GM18511 (cell line): ENCODE results near the gene FRA10AC1.

ENCODE experiments used
- ATAC-seq: cut with Tn5 transposase; IDR thresholded peaks from one replicate; pipeline ENCODE4 v1.9.1; 2021; ENCODE audit warnings: mild to moderate bottlenecking, moderate library complexity; ENCODE audit not compliant: unreplicated experiment

FRA10AC1 gene, protein sequence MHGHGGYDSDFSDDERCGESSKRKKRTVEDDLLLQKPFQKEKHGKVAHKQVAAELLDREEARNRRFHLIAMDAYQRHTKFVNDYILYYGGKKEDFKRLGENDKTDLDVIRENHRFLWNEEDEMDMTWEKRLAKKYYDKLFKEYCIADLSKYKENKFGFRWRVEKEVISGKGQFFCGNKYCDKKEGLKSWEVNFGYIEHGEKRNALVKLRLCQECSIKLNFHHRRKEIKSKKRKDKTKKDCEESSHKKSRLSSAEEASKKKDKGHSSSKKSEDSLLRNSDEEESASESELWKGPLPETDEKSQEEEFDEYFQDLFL

DNA sequence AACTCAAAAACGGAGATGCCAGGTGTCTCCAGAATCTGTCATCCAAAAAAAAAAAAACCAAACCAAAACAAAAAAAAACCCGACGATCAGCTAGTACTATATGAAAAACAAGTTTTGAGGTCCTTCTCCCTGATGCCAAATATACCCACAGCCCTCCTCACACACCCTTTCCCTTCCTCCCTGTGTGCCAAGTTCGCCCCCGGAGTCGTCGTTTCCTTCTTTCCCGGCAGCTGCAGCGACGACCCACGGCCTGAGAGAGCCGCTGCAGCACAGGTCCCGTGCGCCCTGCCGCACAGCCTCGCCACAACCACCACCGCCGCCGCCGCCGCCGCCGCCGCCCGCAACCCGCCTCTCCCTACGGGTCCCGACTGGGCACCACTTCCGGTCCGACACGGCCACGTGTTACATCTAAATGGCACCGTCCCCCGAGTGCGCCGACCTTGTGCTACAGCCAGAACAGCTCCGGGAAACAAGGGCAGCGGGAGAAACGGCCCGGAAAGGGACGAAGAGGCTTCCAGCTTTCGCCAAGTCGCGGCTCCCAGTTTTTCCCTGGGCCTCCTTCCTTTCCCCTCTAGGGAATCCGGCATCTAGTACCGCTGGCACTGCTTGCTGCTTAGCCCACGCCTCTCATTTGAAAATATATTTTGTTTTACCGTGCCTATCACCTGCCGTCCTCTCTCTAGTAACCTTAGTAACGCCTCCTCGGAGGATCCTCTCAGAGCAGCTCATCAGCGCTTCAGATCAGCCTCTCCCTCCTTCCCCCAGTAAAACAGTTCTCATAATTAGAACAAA lies at the start of gene FRA10AC1:
Gene FRA10AC1, minus strand, starts transcription at position 383 of the 792 bp plus-strand sequence. CDS start 2,486 bp downstream, outside the sequence.
- ATAC-seq, result peak; percentile 89

DNA sequence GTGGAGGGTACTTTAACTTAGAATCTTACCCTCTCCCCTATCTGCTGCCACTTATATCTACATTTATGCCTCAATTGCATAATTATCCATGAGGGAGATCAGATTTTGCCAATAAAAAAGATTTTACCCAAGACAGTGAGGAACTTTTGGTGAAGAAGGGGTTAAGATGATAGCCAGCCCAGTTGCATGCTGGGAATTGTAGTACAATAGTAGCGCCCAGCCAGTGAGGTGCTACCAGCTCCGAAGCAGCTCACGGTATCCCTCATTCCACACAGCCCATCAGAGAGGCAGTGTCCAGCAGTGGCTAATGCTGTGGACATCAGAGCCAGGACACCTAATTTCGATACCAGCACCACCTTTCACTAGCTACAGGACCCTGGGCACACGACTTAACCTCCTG lies 49.4 kb upstream of the FRA10AC1 start:
- no peak for ATAC-seq

DNA sequence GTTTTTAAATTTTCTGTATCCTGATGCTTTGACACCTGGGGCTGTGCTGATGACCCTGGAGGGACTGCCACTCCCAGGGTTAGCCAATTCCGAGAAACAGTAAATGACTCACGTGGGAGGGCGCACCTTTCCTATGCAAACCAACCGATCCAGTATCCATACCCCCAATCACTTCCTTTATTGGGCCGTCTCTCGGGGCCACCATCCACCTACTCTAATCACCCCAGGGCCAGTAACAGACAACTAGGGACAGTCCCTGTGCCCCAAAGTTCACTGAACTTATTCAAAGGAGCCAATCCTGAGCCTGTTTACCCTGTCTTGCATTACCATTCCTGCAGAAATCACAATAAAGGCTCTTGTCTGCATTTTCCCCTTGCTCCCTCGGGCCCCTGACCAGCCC lies 48.7 kb upstream of the FRA10AC1 start:
- ATAC-seq, result no peak

DNA sequence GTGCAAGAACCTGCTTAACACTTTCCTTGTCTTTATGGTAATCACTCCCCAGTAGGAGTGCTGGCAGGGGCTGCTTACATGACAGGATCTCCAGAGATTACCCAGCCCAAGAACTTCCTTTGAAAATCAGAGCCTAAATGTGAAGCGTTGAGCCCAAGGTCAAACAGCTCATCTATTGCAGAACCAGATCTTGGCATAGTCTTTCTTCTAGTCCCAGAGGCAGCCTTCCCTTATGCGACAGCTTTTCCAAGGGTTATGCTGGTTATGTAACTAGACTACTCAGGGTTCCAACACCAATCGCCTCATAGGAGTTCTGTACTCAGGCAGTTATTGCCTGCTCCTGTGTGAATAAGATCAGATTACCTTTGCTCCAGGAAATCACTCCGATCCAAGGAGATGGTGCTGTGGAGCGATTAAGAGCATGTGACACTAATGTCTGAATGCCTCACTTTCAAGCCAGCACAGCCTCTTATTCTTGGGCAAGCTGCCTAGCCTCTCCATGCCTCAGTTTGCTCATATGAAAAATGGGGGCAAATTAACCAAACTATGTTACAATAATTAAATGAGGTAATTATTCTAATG lies 46.9 kb upstream of the FRA10AC1 start:
- no peak for ATAC-seq

DNA sequence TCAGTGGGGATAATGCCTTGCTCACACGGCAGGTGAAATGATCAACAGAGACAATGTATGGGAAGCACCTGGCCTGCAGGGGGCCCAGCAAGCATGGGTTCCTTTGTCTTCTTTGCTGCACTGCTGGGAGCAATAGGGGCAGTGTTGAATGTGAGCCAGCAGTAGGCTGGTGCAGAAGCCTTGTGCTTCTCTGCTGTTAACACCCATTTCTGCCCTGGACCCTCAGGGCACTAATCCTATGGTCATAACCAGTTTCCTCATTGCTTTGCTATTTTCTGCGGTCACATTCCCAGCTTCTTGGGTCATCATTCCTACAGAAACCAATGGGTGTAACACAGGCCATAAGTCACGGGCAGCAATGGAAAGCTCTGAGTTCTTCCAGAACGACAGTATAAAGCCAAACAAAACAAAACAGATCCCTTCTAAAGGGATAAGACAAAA lies 44.5 kb upstream of the FRA10AC1 start:
- ATAC-seq, result no peak

DNA sequence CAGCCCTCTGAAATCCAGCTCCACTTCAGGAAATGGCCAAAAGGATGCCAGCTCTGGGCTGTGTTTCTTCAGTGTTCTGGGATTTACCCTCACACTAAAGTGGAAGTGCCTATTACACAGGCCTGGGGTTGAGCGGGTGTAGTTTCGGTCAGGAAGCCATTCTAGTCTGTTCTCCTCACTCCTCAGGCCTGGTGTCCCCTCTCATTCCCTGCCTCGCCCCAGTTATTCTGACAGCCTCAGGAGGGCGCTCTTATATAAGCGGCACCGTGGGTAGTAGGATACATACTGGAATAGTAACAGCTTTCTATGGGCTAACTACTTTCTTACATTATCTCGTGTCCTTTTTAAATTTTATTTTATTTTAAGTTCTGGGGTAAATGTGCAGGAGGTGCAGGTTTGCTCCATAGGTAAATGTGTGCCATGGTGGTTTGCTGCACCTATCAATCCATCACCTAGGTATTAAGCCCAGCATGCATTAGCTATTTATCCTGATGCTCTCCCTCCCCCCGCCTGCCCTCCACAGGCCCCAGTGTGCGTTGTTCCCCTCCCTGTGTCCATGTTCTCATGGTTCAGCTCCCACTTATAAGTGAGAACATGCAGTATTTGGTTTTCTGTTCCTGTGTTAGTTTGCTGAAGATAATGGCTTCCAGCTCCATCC lies 43.1 kb upstream of the FRA10AC1 start:
- ATAC-seq, result no peak

DNA sequence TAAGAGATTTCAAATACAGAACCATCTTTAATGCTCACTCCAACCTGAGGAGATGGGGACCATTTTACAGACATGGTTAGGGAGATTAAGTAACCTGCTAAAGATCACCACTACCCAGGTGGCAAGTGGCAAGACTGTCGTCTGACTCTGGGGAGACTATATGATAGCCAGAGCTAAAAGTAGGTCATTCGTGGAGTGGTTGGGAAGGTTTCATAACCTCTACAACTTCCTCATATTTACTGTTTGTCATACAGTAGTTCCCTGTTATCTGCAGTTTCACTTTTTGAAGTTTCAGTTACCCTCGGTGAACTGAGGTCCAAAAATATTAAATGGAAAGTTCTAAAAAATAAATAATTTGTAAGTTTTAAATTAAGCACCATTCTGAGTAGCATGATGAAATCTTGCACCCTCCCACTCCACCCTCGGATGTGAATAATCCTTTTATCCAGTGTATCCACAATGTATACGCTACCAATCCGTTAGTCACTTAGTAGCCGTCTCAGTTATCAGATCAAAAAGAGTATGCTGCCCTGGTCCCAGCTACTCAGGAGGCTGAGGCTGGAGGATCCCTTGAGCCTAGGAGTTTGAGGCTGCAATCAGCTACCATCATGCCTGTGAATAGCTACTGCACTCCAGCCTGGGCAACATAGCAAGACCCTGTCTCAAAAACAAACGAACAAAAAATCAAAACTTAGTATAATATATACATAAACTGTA lies 40.4 kb upstream of the FRA10AC1 start:
- peak; percentile 95 for ATAC-seq

DNA sequence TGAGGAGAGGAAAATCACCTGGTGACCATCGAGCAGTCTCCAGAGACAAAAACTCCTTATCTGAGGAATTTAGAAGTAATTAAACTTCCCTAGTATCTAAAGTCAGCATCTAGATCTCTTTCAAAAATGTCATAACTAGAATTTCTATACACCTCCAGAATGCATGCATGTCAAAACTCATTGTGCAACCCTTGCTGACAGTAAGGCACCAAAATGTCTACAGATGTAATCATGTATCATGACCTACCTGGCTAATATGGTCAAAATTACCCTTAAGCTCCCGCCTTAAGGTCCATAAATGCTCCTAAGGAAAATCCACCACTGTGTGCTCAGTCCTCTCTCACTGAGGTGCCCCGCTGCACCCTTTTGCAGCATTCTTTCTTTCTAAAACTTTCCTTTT lies 39.0 kb upstream of the FRA10AC1 start:
- ATAC-seq, result no peak

DNA sequence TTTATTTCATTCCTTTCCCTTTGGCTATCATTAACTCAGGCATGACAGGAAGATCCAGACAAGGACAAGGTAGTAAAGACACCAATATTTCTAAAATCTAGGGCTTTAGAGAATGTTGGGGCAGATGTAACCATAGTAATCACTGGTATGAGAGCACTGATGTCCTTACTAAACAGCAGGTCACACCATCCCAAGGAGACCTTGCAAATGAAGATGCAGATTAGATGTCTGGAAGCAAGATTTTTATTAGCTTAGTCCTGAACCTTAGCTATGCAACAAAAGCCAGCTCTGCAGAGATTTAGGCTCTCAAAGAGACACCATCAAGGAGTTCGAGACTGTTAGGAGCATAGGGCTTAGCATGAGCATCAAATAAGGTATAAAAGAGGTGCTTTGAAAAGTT lies 23.6 kb upstream of the FRA10AC1 start:
- no peak for ATAC-seq

DNA sequence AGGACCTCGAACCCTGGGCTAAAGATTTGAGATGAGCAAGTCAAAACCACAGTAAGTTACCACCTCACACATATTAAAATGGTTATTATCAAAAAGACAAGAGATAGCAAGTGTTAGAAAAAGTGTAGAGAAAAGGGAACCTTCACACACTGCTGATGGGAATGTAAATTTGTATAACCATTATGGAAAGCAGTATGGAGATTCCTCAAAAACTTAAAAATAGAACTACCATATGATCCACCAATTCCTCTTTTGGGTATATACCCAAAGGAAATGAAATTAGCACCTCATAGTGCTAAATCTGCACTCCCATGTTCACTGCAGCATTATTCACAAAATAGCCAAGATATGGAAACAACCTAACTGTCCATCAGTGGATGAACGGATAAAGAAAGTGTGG lies 20.8 kb upstream of the FRA10AC1 start:
- ATAC-seq, result no peak

DNA sequence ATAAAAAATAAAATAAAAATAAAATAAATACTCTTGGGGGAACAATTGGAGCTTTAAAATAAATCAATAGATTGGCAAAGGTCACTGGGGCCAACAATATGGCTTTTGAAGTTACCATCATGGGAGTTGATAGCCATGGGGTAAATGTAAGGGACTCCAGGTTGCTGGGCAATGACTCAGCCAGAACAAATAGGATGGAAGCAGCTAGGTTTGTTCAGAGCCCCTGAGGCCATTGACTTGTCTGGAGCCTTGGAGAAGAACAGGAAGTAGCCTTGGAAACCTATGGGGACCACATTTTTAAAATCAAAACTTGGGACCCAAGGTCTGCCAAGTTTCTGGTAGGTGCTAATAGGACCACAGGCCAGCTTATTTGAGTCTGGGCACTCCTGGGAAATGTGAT lies 20.2 kb upstream of the FRA10AC1 start:
- no peak for ATAC-seq

DNA sequence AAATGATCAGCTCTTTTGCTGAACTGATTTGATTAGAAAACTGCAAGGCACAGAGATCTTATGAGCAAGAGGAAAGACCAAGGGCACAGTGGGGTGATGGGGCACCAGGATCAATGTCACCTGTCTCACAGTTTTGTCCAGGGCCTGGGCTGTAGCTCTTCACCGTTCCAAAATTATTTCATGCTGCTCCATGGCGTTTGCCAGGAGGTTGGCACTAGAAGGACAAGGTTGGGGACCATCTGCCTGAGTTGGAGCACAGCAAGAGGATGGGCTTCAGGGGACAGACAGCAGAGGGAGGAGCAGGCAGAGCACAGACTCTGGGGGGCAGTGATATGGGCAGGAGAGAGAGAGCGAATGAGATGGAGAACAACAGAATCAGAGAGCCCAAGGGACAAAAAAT lies 17.5 kb upstream of the FRA10AC1 start:
- no peak for ATAC-seq

DNA sequence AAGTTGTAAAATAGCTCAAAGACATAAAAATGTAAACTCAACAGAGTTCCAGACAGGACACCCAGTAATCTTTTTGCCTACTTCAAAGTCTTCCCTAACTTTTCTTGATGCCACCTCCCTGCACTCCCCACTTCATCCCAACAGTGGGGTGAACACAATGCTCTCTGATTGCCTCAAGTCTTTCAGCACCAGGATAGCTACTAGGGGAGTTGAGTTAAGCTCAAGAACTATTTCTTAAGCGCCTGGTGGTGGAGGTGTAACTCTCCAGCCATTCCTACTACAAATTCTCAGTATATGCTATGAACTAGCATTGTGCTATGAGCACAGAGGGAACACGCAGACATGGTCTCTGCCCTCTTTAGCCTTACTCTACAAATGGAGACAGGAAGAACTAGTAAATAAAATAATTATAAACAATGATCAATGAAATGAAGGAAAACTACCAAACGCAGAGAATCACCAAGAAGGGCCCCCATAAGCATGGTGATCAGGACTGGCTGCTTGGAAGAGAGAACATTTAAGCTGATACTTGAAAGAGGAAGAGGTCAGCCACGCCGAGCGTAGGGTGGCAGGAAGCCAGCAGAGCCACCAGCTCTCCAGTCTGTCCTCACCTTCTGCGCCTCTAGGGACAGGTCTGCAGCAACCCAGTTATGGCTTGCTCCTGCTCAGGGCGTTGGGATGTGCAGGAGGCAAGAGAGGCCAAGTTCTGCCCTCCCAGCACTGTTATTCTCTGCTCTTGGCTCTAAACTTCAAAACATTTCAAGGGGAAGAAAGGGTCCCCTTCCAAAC lies 16.7 kb upstream of the FRA10AC1 start:
- peak; percentile 72 for ATAC-seq

DNA sequence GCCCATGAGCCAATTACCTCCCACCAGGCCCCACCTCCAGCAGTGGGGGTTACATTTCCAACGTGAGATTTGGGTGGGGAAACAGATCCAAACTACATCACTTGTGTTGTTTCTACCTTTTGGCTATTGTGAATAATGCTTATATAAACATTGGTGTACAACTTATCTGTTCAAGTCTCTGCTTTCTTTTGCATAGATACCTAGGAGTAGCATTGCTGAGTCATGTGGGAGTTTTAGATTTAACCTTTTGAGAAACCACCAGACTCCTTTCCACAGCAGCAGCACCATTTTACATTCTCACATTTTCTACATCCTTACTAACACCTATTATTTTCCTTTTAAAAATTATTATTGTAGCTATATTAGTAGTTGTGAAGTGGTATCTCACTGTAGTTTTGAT lies 14.4 kb upstream of the FRA10AC1 start:
- no peak for ATAC-seq

DNA sequence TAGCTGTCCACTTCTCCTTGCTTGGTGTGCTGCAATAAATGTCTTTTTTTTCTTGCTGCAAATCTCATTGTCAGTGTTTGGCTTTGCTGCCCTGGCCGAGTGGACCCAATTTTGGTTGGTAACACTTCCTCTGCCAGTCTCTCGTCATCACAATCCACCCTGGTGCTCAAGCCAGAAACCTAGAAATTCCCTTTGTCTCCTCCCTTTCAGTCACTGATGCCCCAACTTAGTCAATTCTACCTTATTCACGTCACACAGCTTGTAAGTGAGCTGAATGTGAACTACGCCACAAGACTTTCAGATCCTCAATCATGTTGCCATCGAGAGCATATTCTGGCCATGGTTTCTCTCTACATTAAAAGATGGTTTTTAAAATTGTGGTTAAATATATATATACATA lies 13.0 kb upstream of the FRA10AC1 start:
- peak; percentile 86 for ATAC-seq

DNA sequence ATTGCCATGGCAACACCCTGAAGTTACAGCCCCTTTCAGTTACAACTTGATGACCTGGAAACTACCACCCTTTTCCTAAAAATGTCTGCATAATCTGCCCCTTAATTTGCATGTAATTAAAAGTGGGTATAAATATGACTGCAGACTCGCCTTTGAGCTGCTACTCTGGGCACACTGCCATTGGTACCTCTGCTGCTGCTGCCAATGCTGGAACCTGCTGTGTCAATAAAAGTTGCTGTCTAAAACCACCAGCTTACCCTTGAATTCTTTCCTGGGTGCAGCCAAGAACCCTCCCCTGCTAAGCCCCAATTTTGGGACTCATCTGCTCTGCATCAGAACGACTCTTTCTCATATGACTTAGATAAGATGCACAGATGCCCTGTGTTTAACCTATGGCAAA lies 10.2 kb upstream of the FRA10AC1 start:
- no peak for ATAC-seq

DNA sequence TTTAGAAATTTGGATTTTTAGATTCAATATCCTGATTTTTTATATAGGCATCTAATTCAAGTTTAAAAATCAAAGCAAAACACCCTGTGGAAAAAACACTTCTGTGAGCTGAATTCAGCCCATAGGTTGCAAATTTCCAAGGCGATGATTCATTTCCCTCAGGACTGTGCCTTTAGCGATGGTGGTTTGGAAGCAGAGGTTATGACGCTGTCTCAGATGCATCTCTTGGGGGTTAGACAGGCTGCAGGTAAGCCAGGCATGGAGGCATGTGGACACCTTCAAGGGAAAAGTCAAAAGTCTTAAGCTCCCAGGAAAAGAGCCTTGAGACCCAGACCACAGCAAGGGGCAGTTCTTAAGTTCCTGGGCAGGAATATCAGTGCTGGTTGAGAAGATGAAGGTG lies 9.5 kb upstream of the FRA10AC1 start:
- no peak for ATAC-seq

DNA sequence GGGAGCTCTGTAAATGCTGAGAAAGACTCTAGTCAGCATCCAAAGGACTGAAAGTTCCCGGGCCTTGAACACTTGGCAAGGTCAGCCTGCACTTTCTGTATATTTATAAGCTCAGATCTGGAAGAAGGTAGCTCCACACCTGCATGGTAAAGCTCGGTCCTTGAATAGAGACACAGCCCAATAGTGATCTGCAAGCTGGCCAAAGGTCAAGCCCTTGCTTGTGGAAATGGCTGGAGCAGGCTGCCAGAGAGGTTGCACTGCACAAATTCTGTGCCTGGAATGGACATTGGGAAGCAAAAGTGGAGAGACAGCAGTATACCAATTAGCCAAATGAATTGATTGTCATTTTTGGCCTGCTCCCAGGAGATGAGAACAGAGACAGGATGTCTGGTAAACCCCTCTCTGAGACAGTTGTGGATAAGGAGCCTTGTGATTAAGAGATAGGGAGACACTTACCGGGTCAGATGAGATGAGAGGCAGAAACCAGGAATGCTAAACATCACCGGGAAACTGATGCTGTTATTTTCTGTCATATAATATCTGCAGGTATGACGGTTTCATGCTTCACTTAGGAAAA lies 8.0 kb upstream of the FRA10AC1 start:
- ATAC-seq, result no peak

DNA sequence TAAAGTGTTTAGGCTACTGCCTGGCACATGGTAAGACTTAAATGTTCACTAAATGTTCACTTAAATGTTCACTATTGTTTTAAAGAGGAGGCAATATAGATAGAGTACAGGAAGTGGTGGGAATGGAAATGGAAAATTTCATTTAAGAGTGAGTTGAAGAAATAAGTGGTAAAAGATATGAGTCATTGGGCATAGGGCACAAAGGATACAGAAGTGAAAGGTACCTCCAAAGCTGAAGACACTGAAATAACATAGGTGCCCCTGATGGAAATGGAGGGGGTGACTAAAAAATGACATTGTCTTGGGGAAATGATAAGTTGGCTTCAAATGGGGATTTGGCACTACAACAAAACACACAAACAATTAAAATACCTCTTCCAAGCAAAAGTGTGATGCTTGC lies 5.2 kb upstream of the FRA10AC1 start:
- ATAC-seq, result no peak

DNA sequence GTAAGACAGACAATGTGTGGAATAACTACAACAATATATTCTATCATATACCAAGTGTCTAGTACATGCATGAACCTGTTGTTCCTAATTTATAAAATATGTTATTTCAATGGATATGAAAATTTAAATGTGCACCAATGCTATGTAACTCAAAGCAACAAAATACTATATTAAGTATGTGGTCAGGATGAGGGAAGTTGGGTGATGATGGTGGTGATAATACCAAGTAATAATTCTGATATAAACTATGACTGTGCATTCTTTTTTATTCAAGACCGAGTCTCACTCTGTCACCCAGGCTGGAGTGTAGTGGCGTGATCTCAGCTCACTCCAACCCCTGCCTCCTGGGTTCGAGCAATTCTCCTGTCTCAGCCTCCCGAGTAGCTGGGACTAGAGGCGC lies 2.1 kb upstream of the FRA10AC1 start:
- ATAC-seq, result no peak
